ENCODE measurements around the gene SLC16A9. TPM values are rescaled to one million over a fixed set of nuclear protein-coding genes. Genes with fewer than 3 reads are reported as not detected.

SLC16A9 gene
- total RNA-seq, 1 donor from 2014 or later = 2.9 TPM

DNA sequence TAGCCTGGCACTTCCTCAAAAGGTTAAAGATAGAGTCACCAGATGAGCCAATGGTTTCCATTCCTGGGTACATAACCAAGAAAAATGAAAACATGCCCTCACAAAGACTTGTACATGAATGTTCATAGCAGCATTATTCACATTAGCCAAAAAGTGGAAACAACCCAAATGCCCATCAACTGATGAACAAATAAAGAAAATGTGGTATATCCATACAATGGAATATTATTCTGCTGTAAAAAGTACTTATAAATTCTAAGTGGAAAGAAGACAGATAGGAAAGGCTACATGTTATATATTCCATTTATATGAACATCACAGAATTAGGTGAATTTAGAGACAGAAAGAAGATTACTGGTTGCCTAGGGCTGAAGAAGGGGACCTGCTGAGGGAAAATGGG is 10.7 kb upstream of the SLC16A9 start:
- intact Hi-C loops (cut with micrococcal nuclease) = no loop called here

DNA sequence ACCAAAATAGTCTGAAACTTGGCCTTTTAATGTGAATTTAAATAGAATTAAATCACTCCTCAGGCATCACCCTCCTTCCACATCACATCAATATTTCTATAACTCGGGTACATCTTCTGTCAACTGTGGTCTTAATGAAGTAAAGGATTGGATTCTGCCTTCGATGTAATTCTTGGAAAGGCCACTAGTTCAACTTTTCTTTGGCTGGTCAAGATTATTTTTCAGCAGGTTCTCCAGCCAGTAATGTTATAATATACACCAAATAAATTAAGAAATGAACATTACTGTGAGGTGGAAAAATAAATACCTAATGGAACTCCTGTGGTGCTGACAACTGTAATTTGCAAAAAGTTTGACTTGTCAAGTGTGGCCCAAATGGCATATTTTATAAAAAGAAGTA is 9.7 kb upstream of the SLC16A9 start:
- intact Hi-C loops (cut with micrococcal nuclease) = no loop called here

GRCh38 chr10:59718257-59718656 is 8.6 kb upstream of the SLC16A9 start:
- intact Hi-C loops (cut with micrococcal nuclease) = no loop called here

DNA sequence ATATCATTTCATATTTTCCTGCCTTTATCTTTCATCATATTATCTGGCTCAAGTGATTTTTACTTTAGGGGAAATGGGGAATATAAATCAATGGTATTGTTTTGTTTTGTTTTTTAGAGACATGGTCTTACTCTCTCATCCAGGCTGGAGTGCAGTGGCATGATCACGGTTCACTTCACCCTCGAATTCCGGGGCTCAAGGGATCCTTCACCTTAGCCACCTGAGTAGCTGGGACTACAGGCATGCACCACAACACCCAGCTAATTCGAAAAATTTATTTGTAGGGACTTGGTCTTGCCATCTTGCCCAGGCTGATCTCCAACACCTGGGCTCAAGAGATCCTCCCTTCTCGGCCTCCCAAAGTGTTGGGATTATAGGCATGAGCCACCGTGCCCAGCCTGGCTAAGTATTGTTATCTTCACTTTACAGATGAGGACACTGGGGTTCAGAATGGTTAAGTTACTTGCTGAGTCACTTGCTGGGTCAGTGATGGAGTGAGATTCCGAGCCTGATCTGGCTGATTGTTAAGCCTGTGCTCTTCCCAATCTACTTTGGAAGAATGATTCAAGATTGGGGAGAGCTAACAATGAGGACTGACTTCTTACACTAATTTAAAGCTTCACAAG is 3.7 kb upstream of the SLC16A9 start:
- intact Hi-C loops (cut with micrococcal nuclease) = no loop called here

DNA sequence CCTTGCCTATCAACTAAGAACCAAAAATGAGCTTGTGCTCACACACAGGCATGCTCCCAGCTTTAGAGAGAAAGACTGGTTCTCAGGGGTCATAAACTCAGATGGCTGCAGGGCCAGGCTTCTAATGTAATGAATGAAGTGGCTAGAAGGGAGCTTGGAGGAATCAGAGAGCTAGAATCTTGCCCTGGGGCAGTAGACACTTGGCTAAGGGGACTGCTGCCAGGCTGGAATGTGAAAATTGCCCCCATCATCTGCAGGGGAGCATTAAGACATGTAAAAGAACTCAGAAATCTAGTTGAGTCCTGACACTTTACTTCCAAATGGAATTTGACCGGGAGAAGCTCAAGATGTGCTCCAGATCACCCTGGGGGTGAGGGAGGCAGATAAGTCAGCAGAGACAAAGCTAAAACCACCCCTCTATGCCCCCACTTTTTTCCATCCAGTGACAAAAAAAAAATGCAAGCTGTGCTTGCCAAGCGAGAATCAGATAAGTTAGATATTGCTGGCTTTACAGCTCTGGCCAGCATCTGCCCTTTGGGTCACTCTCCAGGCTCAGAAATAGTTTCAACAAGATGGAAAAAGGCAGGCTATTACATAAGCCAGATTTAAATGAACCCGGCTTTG is 2.3 kb upstream of the SLC16A9 start:
- intact Hi-C loops (cut with micrococcal nuclease) = loop anchor here (2.0 kb wide), 1 partner anchor 97 kb away; no protein-coding TSS in a partner anchor

- intact Hi-C loops (cut with micrococcal nuclease) = loop anchor here (2.0 kb wide), 2 partner anchors 30 to 82 kb away; no protein-coding TSS in a partner anchor
Measured at GRCh38 chr10:59708816-59709394, 745 bp downstream of the SLC16A9 start.

- intact Hi-C loops (cut with micrococcal nuclease) = no loop called here
Measured at GRCh38 chr10:59706851-59707797, 2.5 kb downstream of the SLC16A9 start.

- intact Hi-C loops (cut with micrococcal nuclease) = no loop called here
Measured at GRCh38 chr10:59705931-59706330, 3.7 kb downstream of the SLC16A9 start.

DNA sequence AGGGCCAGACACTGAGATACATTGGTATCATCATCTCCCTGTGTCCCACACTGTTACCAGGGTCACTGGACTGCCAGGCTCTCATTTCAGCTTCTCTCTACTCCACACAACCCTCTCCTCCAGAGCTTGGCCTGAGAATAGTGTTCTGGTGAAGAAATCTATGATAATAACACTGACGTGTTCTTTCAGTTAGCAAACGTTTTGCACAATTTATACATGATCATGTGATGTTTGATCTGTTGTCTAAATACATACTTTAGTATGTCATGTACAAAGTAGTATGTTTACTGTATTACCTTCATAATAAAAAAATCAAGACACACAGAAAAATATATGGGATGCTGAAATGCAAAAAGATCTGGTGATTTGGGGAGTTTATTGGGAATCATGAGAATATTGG is 5.0 kb downstream of the SLC16A9 start:
- intact Hi-C loops (cut with micrococcal nuclease) = no loop called here

DNA sequence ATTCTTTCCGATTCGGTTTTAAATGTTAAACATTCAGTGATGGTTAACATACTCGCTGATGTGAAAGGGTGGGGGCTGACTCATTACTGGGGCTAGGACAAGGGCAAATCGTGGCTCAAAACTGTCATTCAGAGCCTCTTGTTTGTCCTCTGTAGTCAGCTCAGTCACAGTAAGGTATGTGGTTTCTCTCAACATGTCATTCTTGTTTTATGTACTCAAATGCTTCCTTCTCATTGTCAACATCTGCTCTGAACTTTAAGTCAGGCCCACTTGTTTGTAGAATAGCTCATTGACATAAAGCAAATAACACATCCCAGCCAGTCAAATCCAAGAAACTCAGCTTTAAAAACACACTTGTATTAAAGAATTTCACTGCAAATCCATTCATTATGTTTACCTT is 7.3 kb downstream of the SLC16A9 start:
- intact Hi-C loops (cut with micrococcal nuclease) = no loop called here

DNA sequence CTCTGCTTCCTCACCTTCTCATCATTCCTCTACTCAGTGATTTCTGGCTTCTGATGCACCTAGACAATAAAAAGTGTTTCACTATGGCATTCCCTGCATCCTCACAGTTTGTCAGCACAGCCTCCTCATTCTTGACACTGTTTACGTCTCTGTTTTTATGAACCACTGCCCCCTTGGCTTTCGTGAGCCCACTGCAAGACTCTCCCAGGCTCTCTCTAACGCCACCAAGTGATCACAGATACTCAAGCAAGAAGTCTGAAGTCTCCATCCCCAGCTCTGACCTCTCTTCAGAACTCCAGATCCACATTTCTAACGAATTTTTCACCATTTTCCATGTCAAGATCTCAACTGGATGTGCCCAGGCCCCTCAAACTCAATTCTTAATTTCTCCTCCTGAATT is 8.9 kb downstream of the SLC16A9 start:
- intact Hi-C loops (cut with micrococcal nuclease) = no loop called here

GRCh38 chr10:59698326-59698725 is 11.3 kb downstream of the SLC16A9 start:
- intact Hi-C loops (cut with micrococcal nuclease) = no loop called here

DNA sequence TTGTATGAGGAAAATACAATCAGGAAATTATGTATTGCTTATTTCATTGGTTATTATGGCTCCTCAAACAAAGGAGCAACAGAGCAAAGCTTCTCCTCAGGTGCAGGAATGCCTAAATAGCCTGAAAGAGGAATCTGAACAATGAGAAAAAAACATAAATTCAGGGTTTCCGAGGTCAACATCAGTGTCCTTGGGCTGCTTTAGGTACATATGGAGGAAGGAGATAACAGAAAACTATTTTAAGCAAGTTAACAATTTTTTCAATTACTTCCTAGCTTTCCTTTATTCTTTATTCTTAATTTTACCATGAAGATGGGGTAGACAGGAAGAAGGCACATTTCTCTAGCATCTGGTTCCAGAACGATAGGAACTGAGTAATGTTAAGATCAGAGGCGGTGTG is 14.0 kb downstream of the SLC16A9 start:
- intact Hi-C loops (cut with micrococcal nuclease) = no loop called here

DNA sequence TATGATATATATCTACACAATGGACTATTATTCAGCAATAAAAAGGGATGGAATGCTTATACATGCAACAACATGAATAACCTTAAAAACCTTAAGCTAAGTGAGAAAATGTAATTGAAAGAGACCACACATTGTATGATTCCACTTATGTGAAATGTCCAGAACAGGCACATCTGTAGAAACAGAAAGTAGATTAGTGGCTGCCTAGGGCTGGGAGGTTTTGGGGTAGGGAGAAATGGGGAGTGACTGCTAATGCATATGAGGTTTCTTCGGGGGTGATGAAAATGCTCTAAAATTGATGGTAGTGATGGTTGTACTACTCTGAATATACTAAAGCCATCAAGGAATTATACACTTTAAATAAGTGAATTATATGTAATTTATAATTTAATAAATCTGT is 14.7 kb downstream of the SLC16A9 start:
- intact Hi-C loops (cut with micrococcal nuclease) = no loop called here

GRCh38 chr10:59692113-59692512 is 17.5 kb downstream of the SLC16A9 start:
- intact Hi-C loops (cut with micrococcal nuclease) = no loop called here

GRCh38 chr10:59688921-59689351 is 20.7 kb downstream of the SLC16A9 start:
- intact Hi-C loops (cut with micrococcal nuclease) = no loop called here

DNA sequence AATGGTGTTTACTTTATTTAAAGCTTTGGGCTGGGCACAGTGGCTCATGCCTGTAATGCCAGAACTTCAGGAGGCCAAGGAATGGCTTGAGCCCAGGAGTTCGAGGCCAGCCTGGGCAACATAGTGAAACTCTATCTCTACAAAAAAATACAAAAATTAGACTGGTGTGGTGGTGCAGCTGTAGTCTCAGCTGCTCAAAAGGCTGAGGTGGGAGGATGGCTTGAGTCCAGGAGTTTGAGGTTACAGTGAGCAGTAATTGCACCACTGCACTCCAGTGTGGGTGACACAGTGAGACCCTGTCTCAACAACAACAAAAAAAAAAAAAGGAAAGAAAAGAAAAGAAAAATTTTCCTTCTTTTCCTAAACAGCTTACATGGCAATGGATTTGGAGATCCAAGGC is 22.0 kb downstream of the SLC16A9 start:
- intact Hi-C loops (cut with micrococcal nuclease) = no loop called here

DNA sequence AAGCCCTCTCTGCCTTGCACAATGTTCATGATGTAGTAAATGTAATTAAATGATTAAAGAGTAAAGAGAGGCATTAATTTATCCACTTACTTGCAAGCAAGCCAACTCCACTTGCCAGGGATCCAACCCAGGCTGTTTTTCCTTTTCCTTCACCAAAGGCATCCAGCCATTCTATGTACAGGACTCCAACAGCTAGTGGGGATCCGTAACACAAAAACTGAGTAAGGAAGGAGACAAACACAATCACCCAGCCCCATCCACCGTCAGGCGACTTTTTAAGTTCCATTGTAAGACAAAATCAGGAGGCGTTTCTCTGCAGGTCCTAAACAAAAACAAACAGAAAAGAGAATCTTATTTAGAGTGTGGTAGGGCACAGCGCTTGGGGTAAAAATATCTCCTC is 25.6 kb downstream of the SLC16A9 start:
- intact Hi-C loops (cut with micrococcal nuclease) = no loop called here

DNA sequence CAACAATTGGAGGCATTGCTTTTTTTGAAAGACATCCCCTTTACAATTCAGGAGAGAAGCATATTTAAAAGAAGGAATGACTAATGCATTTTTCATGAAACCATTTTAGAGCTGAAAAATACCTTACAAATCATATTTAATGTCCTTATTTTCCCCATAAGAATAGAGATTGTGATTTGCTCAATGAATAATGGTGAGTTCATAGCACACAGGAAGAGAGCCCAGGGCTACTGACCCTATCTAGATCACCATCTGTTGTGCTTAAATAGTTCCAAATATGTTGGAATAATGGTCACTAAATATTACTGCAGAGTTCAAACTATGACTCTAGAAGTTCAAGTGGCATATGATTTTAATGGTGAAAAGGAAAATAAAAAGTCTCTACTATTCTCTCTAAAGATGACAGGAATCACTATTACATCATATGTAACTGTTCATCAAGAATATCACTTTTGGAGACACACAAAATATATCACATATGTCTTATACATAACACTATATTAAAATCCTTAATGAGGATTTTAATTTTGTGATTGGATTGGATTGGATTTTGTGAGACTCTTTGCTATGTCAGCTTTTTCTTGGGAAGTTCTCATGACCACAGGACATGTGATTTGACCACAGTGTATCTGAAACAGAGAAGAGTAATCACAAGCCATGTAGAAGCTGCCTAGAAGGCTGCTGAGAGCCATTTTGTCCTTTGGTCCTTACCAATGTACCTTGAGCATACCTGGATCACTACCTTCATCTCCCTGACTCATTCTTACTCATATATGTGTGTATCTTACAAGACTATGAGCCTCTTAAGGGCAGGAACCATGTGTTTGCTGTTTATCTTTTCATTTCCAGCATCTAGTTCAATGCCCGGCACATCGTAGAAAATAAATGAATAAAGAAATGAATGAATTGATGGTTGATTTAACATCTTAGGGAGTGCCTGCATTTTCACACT is 26.4 kb downstream of the SLC16A9 start:
- intact Hi-C loops (cut with micrococcal nuclease) = no loop called here

GRCh38 chr10:59680199-59680598 is 29.5 kb downstream of the SLC16A9 start:
- intact Hi-C loops (cut with micrococcal nuclease) = no loop called here
